H9 (cell line): ENCODE results near the gene CCDC187. TPM values are rescaled to one million over a fixed set of nuclear protein-coding genes. Genes with fewer than 3 reads are reported as not detected.

Experiments
- DNase-seq: peaks from one replicate; pipeline ENCODE4 v3.0.0-alpha.2; 2017
- H2AFZ ChIP-seq: one replicate; pipeline ENCODE4 v1.6.1; 2013; ENCODE audit warnings: mild to moderate bottlenecking, low read length, control low read depth, moderate library complexity
- H2AK5ac ChIP-seq: 2 replicates; pipeline ENCODE4 v1.6.1; 2013; ENCODE audit warnings: low read length, control low read depth, mixed read lengths; ENCODE audit not compliant: insufficient read length
- H2BK120ac ChIP-seq: one replicate; pipeline ENCODE4 v1.6.1; 2013; ENCODE audit warnings: low read depth, mild to moderate bottlenecking, low read length, control low read depth, inconsistent platforms; ENCODE audit not compliant: poor library complexity, severe bottlenecking
- H2BK12ac ChIP-seq: 2 replicates; pipeline ENCODE4 v1.6.1; 2013; ENCODE audit warnings: low read length, control low read depth, mixed read lengths, low read depth; ENCODE audit not compliant: insufficient read length
- H2BK15ac ChIP-seq: 2 replicates; pipeline ENCODE4 v1.6.1; 2013; ENCODE audit warnings: low read depth, low read length, control low read depth
- H2BK20ac ChIP-seq: one replicate; pipeline ENCODE4 v1.6.1; 2013; ENCODE audit warnings: low read depth, mild to moderate bottlenecking, low read length, control low read depth, inconsistent platforms; ENCODE audit not compliant: poor library complexity, severe bottlenecking
- H2BK5ac ChIP-seq: 2 replicates; pipeline ENCODE4 v1.6.1; 2013; ENCODE audit warnings: low read length, control low read depth, mixed read lengths; ENCODE audit not compliant: insufficient read length
- H3K14ac ChIP-seq: 2 replicates; pipeline ENCODE4 v1.6.1; 2013; ENCODE audit warnings: low read length, control low read depth; ENCODE audit not compliant: insufficient read depth
- H3K18ac ChIP-seq: 2 replicates; pipeline ENCODE4 v1.6.1; 2013; ENCODE audit warnings: low read depth, mild to moderate bottlenecking, mixed read lengths, low read length, control low read depth; ENCODE audit not compliant: insufficient read length
- H3K23ac ChIP-seq: 2 replicates; pipeline ENCODE4 v1.6.1; 2013; ENCODE audit warnings: low read length, control low read depth, mixed read lengths, low read depth; ENCODE audit not compliant: insufficient read length
- H3K23me2 ChIP-seq: 2 replicates; pipeline ENCODE4 v1.6.1; 2013; ENCODE audit warnings: low read depth, mild to moderate bottlenecking, mixed read lengths, low read length, control low read depth; ENCODE audit not compliant: insufficient read length, poor library complexity, severe bottlenecking
- H3K27ac ChIP-seq: 2 replicates; pipeline ENCODE4 v1.5.1; 2013; ENCODE audit warnings: low read length, control low read depth, mixed read lengths, low read depth; ENCODE audit not compliant: insufficient read length
- H3K27me3 ChIP-seq: 2 replicates; pipeline ENCODE4 v1.6.1; 2013; ENCODE audit warnings: low read length, control low read depth, inconsistent platforms; ENCODE audit not compliant: insufficient read depth
- H3K4ac ChIP-seq: 2 replicates; pipeline ENCODE4 v1.6.1; 2013; ENCODE audit warnings: low read depth, mild to moderate bottlenecking, control low read depth, inconsistent platforms, low read length, moderate library complexity
- H3K4me1 ChIP-seq: 2 replicates; pipeline ENCODE4 v1.6.1; 2013; ENCODE audit warnings: low read length, control low read depth, inconsistent platforms; ENCODE audit not compliant: insufficient read depth
- H3K4me2 ChIP-seq: 2 replicates; pipeline ENCODE4 v1.6.1; 2013; ENCODE audit warnings: low read length, control low read depth, mixed read lengths; ENCODE audit not compliant: insufficient read length, insufficient read depth
- H3K56ac ChIP-seq: 2 replicates; pipeline ENCODE4 v1.6.1; 2013; ENCODE audit warnings: low read depth, mild to moderate bottlenecking, mixed read lengths, low read length, control low read depth; ENCODE audit not compliant: insufficient read length
- H3K79me1 ChIP-seq: 2 replicates; pipeline ENCODE4 v1.6.1; 2013; ENCODE audit warnings: low read depth, mild to moderate bottlenecking, moderate library complexity, low read length, control low read depth, inconsistent platforms; ENCODE audit not compliant: insufficient read depth, poor library complexity, severe bottlenecking
- H3K79me2 ChIP-seq: 2 replicates; pipeline ENCODE4 v1.6.1; 2013; ENCODE audit warnings: low read length, control low read depth, inconsistent platforms; ENCODE audit not compliant: insufficient read depth
- H3K9ac ChIP-seq: 2 replicates; pipeline ENCODE4 v1.6.1; 2013; ENCODE audit warnings: low read length, control low read depth, mixed read lengths; ENCODE audit not compliant: insufficient read length; ENCODE audit errors: extremely low read depth
- H3K9me3 ChIP-seq: one replicate; pipeline ENCODE4 v1.6.1; 2013; ENCODE audit warnings: low read depth, low read length, inconsistent platforms; ENCODE audit not compliant: control insufficient read depth
- H3T11ph ChIP-seq: one replicate; pipeline ENCODE4 v1.6.1; 2013; ENCODE audit warnings: mild to moderate bottlenecking, low read length, control low read depth, inconsistent platforms
- H4K20me1 ChIP-seq: one replicate; pipeline ENCODE4 v1.6.1; 2013; ENCODE audit not compliant: control insufficient read depth, insufficient read length, insufficient read depth
- H4K5ac ChIP-seq: 2 replicates; pipeline ENCODE4 v1.6.1; 2013; ENCODE audit warnings: low read depth, mild to moderate bottlenecking, mixed read lengths, low read length, control low read depth; ENCODE audit not compliant: insufficient read length
- H4K8ac ChIP-seq: replicated peaks from 2 replicates; pipeline ENCODE4 v1.6.1; 2013; ENCODE audit warnings: low read length, control low read depth, mixed read lengths, low read depth; ENCODE audit not compliant: insufficient read length
- H4K91ac ChIP-seq: 2 replicates; pipeline ENCODE4 v1.6.1; 2013; ENCODE audit warnings: low read depth, mild to moderate bottlenecking, moderate library complexity, mixed read lengths, low read length, control low read depth; ENCODE audit not compliant: insufficient read length
- H3K27ac Mint-ChIP-seq, 3 experiments: 2 replicates in 2 of 3; 3 replicates in 1 of 3; pipeline ENCODE4 v1.8.0; 2020 to 2021; ENCODE audit warnings: mixed read lengths in 3 of 3, mild to moderate bottlenecking in 1 of 3, moderate library complexity in 1 of 3
- H3K27me3 Mint-ChIP-seq: 2 replicates; pipeline ENCODE4 v1.8.0; 2021; ENCODE audit warnings: low read depth, mild to moderate bottlenecking, moderate library complexity, mixed read lengths
- H3K36me3 Mint-ChIP-seq, 3 experiments: 2 replicates in 2 of 3; 3 replicates in 1 of 3; pipeline ENCODE4 v1.8.0; 2020 to 2021; ENCODE audit warnings: low read depth in 3 of 3, mixed read lengths in 3 of 3; ENCODE audit not compliant: insufficient read depth in 1 of 3
- H3K4me1 Mint-ChIP-seq, 2 experiments: 2 replicates each; pipeline ENCODE4 v1.8.0; 2020; ENCODE audit warnings: mixed read lengths in 2 of 2
- H3K4me3 Mint-ChIP-seq, 2 experiments: 2 replicates in 1 of 2; 3 replicates in 1 of 2; pipeline ENCODE4 v1.8.0; 2020 to 2021; ENCODE audit warnings: mild to moderate bottlenecking in 2 of 2, mixed read lengths in 2 of 2, moderate library complexity in 1 of 2
- H3K9me3 Mint-ChIP-seq, 2 experiments: 2 replicates in 1 of 2; 3 replicates in 1 of 2; pipeline ENCODE4 v1.8.0; 2020; ENCODE audit warnings: mild to moderate bottlenecking in 2 of 2, mixed read lengths in 2 of 2, moderate library complexity in 1 of 2
- CTCF ChIP-seq: fragments of 200-600 bp; sonication (generic); conservative IDR thresholded peaks from 3 replicates; pipeline ENCODE4 v1.8.0; 2021; ENCODE audit warnings: antibody characterized with exemption, mild to moderate bottlenecking
- WGBS: extraction: QIAGEN DNeasy Blood & Tissue Kit; methylation state at CpG from one replicate; pipeline ENCODE4 v1.1.7; 2013; ENCODE audit warnings: missing lambda C conversion rate, low lambda C conversion rate, mixed read lengths; ENCODE audit not compliant: insufficient read length; ENCODE audit errors: extremely low coverage; 5-methylcytosine and 5-hydroxymethylcytosine counted together
- total RNA-seq: library from RNA; stranded (reverse); gene quantifications from 2 replicates; pipeline ENCODE4 v1.2.1, GENCODE V29; 2021

The CCDC187 gene
- total RNA-seq, 1 experiment from 2014 or later = 0.07 TPM

DNA sequence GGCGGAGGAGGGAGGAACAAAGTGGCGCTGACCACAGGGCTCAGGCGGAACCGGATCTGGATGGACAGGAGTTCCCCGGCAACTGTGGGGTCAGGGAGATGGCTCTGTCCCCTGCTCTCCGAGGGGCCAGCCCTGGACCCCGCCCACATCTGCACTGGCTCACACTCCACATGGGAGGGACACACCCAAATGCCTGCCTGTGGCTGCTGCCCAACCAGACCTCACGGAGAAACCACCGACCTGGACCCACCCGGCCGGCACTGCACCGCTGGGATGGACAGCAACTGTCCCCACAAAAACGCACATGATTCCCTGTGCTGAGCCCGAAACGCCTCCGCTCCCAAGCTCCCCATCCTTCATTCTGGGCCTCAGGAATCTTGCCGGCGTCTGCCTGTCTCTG is 4.8 kb downstream of the CCDC187 start:
- Histone ChIP-seq H2AFZ (no peak overlapping the region), H2BK5ac (no peak overlapping the region), H3K9me3 (no peaks in the 10 kb centered on the region), H4K5ac (no peak overlapping the region), H4K8ac (no peak overlapping the region), H3K79me2 (no peaks in the 10 kb centered on the region), H3K27ac (no peak overlapping the region), H3K27me3 (no peaks in the 10 kb centered on the region), H3K9ac (no peak overlapping the region), H3K23me2 (no peaks in the 10 kb centered on the region), H2BK15ac (no peak overlapping the region), H3K79me1 (no peaks in the 10 kb centered on the region), H4K91ac (no peak overlapping the region), H3K14ac (no peak overlapping the region), H3K4ac (no peak overlapping the region), H3K56ac (no peak overlapping the region), H4K20me1 (no peaks in the 10 kb centered on the region), H2AK5ac (no peak overlapping the region), H2BK120ac (no peak overlapping the region), H3T11ph (no peak overlapping the region), H3K23ac (no peak overlapping the region), H2BK20ac (no peak overlapping the region), H3K18ac (no peak overlapping the region), H3K4me2 (no peak overlapping the region), H2BK12ac (no peak overlapping the region), H3K4me1 (no peaks in the 10 kb centered on the region)
- H3K27me3 Mint-ChIP-seq = no peaks in the 10 kb centered on the region
- no peak for DNase-seq
- no peaks in the 10 kb centered on the region for H3K36me3 Mint-ChIP-seq
- no CpG with 5 or more reads among the region's 18 CpGs for WGBS
- H3K4me3 Mint-ChIP-seq = no peak overlapping the region
- H3K4me1 Mint-ChIP-seq = peaks cover 3% of the 10 kb centered on the region in 2 experiments; a peak in 3 of 4 replicates
- TF ChIP-seq CTCF = no peak
- H3K27ac Mint-ChIP-seq = no peak overlapping the region
- no peaks in the 10 kb centered on the region for H3K9me3 Mint-ChIP-seq
